Measurements from ENCODE around the gene CDH2.

DNA sequence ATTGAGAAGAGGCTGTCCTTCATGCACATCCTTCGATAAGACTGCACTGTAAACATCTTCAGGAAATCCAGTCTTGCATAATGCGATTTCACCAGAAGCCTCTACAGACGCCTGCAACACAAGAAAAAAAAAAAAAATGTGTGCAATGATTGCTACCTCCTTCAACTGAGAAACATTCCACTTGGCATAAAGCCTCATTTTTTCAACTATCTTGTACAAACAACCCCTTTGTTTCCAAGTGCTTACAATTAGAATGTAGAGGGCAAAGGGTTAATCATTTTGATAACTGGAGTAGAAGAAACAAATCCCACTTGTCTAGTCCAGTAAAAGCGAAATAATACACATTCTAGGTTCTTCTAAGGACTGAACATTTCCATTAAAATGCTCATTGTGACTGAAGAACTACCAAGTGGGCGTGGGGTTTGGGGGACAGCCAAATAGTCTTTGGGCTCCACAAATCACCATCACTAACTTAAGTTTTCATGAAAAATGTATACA, 29.2 kb downstream of the CDH2 start:
- TF ChIP-seq, protein P1, sequence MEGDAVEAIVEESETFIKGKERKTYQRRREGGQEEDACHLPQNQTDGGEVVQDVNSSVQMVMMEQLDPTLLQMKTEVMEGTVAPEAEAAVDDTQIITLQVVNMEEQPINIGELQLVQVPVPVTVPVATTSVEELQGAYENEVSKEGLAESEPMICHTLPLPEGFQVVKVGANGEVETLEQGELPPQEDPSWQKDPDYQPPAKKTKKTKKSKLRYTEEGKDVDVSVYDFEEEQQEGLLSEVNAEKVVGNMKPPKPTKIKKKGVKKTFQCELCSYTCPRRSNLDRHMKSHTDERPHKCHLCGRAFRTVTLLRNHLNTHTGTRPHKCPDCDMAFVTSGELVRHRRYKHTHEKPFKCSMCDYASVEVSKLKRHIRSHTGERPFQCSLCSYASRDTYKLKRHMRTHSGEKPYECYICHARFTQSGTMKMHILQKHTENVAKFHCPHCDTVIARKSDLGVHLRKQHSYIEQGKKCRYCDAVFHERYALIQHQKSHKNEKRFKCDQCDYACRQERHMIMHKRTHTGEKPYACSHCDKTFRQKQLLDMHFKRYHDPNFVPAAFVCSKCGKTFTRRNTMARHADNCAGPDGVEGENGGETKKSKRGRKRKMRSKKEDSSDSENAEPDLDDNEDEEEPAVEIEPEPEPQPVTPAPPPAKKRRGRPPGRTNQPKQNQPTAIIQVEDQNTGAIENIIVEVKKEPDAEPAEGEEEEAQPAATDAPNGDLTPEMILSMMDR (conservative IDR thresholded peaks at IDR 0.05; ENCODE audit: low read depth, low read length): no peak
- TF ChIP-seq EZH2 (IDR thresholded peaks at IDR 0.05; ENCODE audit: borderline replicate concordance, low read depth, low read length, poor library complexity, severe bottlenecking): no peak

Measured in A673 (cell line).